Measurements from ENCODE around the gene ZKSCAN3. TPM values are rescaled to one million over a fixed set of nuclear protein-coding genes. Genes with fewer than 3 reads are reported as not detected.
"Not testable (repeated sequence)": the region's sequence is repeated elsewhere in the genome, so short reads cannot be mapped to it uniquely, and the experiment has no call there.

Gene ZKSCAN3
- total and polyA plus RNA-seq, 2 of the 4 experiments (the other 2 are of a cell fraction), result 3.7 to 4.8 TPM

DNA sequence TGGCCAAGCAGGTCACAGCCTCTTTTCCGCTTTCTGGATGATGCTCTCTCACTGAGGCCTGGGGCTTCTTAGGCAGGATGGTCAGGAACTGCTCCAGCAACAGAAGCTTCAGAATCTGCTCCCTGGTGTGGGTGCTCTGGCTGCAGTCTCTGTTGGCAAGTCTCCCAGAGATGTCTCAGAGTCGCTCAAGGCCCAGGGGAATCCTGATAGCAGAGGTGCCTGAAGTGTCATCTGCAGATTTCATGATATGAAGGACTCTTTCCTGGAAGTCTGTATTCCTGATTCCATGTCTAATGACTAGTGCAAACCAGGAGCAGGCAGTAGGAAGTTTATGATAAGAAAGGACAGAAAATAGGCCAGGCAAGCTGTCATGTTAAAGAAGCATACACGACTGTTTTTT lies 34.1 kb upstream of the ZKSCAN3 start:
- H3K23ac ChIP-seq (ENCODE audit: low read depth, low read length), result no peak overlapping the region
- H3K27ac ChIP-seq (ENCODE audit: insufficient read depth, low read length), result no peak overlapping the region
- no peak overlapping the region for H4K91ac ChIP-seq (ENCODE audit: insufficient read depth, low read depth, low read length)
- no peaks in the 10 kb centered on the region for H4K20me1 ChIP-seq (ENCODE audit: insufficient read depth, low read length)
- H2BK20ac ChIP-seq (ENCODE audit: low read depth, low read length), result no peak overlapping the region
- no peak overlapping the region for H3K4me3 ChIP-seq (ENCODE audit: insufficient read depth, low read depth, low read length)
- no peaks in the 10 kb centered on the region for H3K9me1 ChIP-seq (ENCODE audit: insufficient read depth, low read length)
- no peak overlapping the region for H2AFZ ChIP-seq (replicated peaks; ENCODE audit: low read length, poor library complexity)
- H3K9me3 ChIP-seq (ENCODE audit: control insufficient read depth, insufficient read depth, low read length), result no peaks in the 10 kb centered on the region
- H3K4me1 ChIP-seq (ENCODE audit: control insufficient read depth, insufficient read depth, low read length), result no peaks in the 10 kb centered on the region
- CTCF ChIA-PET, result interaction anchor here (1.0 kb wide), 1 partner anchor 20 kb away, joined by 3 read pairs; no protein-coding TSS in a partner anchor
- ATAC-seq (ENCODE audit: low read depth) (no peak), DNase-seq (peak; percentile 14)
- dilution Hi-C loops (cut with HindIII; ENCODE audit: low sequenced_read_pairs, unreplicated experiment) (no loop called here), intact Hi-C loops (cut with micrococcal nuclease) (no loop called here), in situ Hi-C loops (cut with MboI; ENCODE audit: low sequenced_read_pairs) (no loop called here)
- no peak overlapping the region for H2AK5ac ChIP-seq (ENCODE audit: low read depth, low read length)
- H3K14ac ChIP-seq (replicated peaks; ENCODE audit: low read depth, low read length), result no peak overlapping the region
- no peak overlapping the region for H3K4ac ChIP-seq (ENCODE audit: low read depth, low read length)
- no peak overlapping the region for H2BK15ac ChIP-seq (ENCODE audit: low read depth, low read length)
- no peak overlapping the region for H2BK120ac ChIP-seq (ENCODE audit: low read depth, low read length)
- TF ChIP-seq, protein P1, sequence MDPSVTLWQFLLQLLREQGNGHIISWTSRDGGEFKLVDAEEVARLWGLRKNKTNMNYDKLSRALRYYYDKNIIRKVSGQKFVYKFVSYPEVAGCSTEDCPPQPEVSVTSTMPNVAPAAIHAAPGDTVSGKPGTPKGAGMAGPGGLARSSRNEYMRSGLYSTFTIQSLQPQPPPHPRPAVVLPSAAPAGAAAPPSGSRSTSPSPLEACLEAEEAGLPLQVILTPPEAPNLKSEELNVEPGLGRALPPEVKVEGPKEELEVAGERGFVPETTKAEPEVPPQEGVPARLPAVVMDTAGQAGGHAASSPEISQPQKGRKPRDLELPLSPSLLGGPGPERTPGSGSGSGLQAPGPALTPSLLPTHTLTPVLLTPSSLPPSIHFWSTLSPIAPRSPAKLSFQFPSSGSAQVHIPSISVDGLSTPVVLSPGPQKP (IDR thresholded peaks at IDR 0.05; ENCODE audit: borderline replicate concordance, low read depth, low read length), result no peak
- no peak for TF ChIP-seq RFX5 (IDR thresholded peaks at IDR 0.05; ENCODE audit: low read depth, low read length)
- no peak for TF ChIP-seq POLR2A (IDR thresholded peaks at IDR 0.05; ENCODE audit: low read depth, low read length)
- no peak for TF ChIP-seq MAFK (IDR thresholded peaks at IDR 0.05; ENCODE audit: low read depth, low read length)
- no peak for TF ChIP-seq USF2 (IDR thresholded peaks at IDR 0.05; ENCODE audit: low read depth, low read length)
- TF ChIP-seq SMC3 (IDR thresholded peaks at IDR 0.05; ENCODE audit: low read depth, low read length), result no peak
- TF ChIP-seq CHD1 (IDR thresholded peaks at IDR 0.05; ENCODE audit: low read depth, low read length), result no peak
- TF ChIP-seq RAD21 (IDR thresholded peaks at IDR 0.05; ENCODE audit: low read length), result no peak
- no peak overlapping the region for H3K56ac ChIP-seq (ENCODE audit: extremely low read depth, insufficient read depth, low read length)
- no peak overlapping the region for H3K18ac ChIP-seq (ENCODE audit: low read depth, low read length)
- H4K5ac ChIP-seq (ENCODE audit: low read depth, low read length), result no peak overlapping the region
- BruUV-seq (replicated peaks), result no TSS peak
- POLR2A ChIA-PET (ENCODE audit: unreplicated experiment), result no interaction called here
- H3K36me3 ChIP-seq (ENCODE audit: control insufficient read depth, insufficient read depth, low read length), result no peaks in the 10 kb centered on the region; the same call in 1 of the 2 replicates
- H3K9ac ChIP-seq (ENCODE audit: low read depth, low read length), result no peak overlapping the region
- H2BK5ac ChIP-seq (ENCODE audit: low read depth, low read length, poor library complexity, severe bottlenecking), result no peak overlapping the region
- H2AK9ac ChIP-seq (replicated peaks; ENCODE audit: low read depth, low read length, poor library complexity), result no peak overlapping the region
- no peaks in the 10 kb centered on the region for H3K27me3 ChIP-seq (ENCODE audit: control insufficient read depth, insufficient read depth, low read length)
- H3K79me1 ChIP-seq (ENCODE audit: low read depth in 1 of 2, low read length in 2 of 2), result no peaks in the 10 kb centered on the region
- 56% methylated on average over 3 of the region's 3 CpGs; no CpG with 5 or more reads in 1 of the 2 experiments for WGBS, 2 experiments (ENCODE audit: extremely low coverage in 2 of 2, insufficient read length in 1 of 2)
- H4K8ac ChIP-seq (ENCODE audit: low read depth in 2 of 2, low read length in 2 of 2), result no peak overlapping the region
- no peak overlapping the region for H3K4me2 ChIP-seq (ENCODE audit: low read depth, low read length)

GRCh38 chr6:28317866-28318265 lies 31.9 kb upstream of the ZKSCAN3 start:
- H3K79me1 ChIP-seq (ENCODE audit: low read depth in 1 of 2, low read length in 2 of 2); in situ Hi-C loops (cut with MboI; ENCODE audit: low sequenced_read_pairs); H3K4me2 ChIP-seq (ENCODE audit: low read depth, low read length); H3K18ac ChIP-seq (ENCODE audit: low read depth, low read length); H4K20me1 ChIP-seq (ENCODE audit: insufficient read depth, low read length); H3K9ac ChIP-seq (ENCODE audit: low read depth, low read length); BruUV-seq (replicated peaks); H2AFZ ChIP-seq (replicated peaks; ENCODE audit: low read length, poor library complexity); H3K4me3 ChIP-seq (ENCODE audit: insufficient read depth, low read depth, low read length); H3K4ac ChIP-seq (ENCODE audit: low read depth, low read length); H3K56ac ChIP-seq (ENCODE audit: extremely low read depth, insufficient read depth, low read length); H2AK5ac ChIP-seq (ENCODE audit: low read depth, low read length); H2BK15ac ChIP-seq (ENCODE audit: low read depth, low read length); H3K9me1 ChIP-seq (ENCODE audit: insufficient read depth, low read length); H4K5ac ChIP-seq (ENCODE audit: low read depth, low read length); H2BK120ac ChIP-seq (ENCODE audit: low read depth, low read length); H4K91ac ChIP-seq (ENCODE audit: insufficient read depth, low read depth, low read length); H3K36me3 ChIP-seq (ENCODE audit: control insufficient read depth, insufficient read depth, low read length); H2BK20ac ChIP-seq (ENCODE audit: low read depth, low read length); dilution Hi-C loops (cut with HindIII; ENCODE audit: low sequenced_read_pairs, unreplicated experiment); H4K8ac ChIP-seq (ENCODE audit: low read depth in 2 of 2, low read length in 2 of 2); H3K4me1 ChIP-seq (ENCODE audit: control insufficient read depth, insufficient read depth, low read length); H3K9me3 ChIP-seq (ENCODE audit: control insufficient read depth, insufficient read depth, low read length); H2AK9ac ChIP-seq (replicated peaks; ENCODE audit: low read depth, low read length, poor library complexity); H3K27ac ChIP-seq (ENCODE audit: insufficient read depth, low read length); H3K27me3 ChIP-seq (ENCODE audit: control insufficient read depth, insufficient read depth, low read length); intact Hi-C loops (cut with micrococcal nuclease); H3K23ac ChIP-seq (ENCODE audit: low read depth, low read length); ATAC-seq (ENCODE audit: low read depth); H2BK5ac ChIP-seq (ENCODE audit: low read depth, low read length, poor library complexity, severe bottlenecking); POLR2A ChIA-PET (ENCODE audit: unreplicated experiment); H3K14ac ChIP-seq (replicated peaks; ENCODE audit: low read depth, low read length): not testable (repeated sequence)
- CTCF ChIA-PET, result interaction anchor here (1.4 kb wide), 1 partner anchor 18 kb away, joined by 4 read pairs; no protein-coding TSS in a partner anchor
- DNase-seq, result peak; percentile 17
- WGBS, 2 experiments (ENCODE audit: extremely low coverage in 2 of 2, insufficient read length in 1 of 2), result 88% methylated on average over 3 of the region's 8 CpGs; no CpG with 5 or more reads in 1 of the 2 experiments
